Ectodermal cell (in vitro differentiated cells): Measurements from ENCODE around the gene GALNT14.

ENCODE experiments used
- H3K27ac ChIP-seq: 2 replicates; pipeline ENCODE4 v1.7.0; 2013; ENCODE audit warnings: mild to moderate bottlenecking, low read depth, low read length; ENCODE audit not compliant: insufficient read depth, poor library complexity, severe bottlenecking
- H3K27me3 ChIP-seq: 2 replicates; pipeline ENCODE4 v1.7.0; 2013; ENCODE audit warnings: mild to moderate bottlenecking, low read length; ENCODE audit not compliant: insufficient read depth, control insufficient read depth, poor library complexity, severe bottlenecking
- H3K36me3 ChIP-seq: one replicate; pipeline ENCODE4 v1.7.0; 2013; ENCODE audit warnings: low read length; ENCODE audit not compliant: control insufficient read depth, insufficient read depth
- H3K4me1 ChIP-seq: one replicate; pipeline ENCODE4 v1.7.0; 2013; ENCODE audit warnings: low read length; ENCODE audit not compliant: control insufficient read depth, insufficient read depth
- H3K4me3 ChIP-seq: 2 replicates; pipeline ENCODE4 v1.7.0; 2013; ENCODE audit warnings: low read depth, low read length, control low read depth; ENCODE audit not compliant: insufficient read depth
- H3K9me3 ChIP-seq: 2 replicates; pipeline ENCODE4 v1.7.0; 2013; ENCODE audit warnings: mild to moderate bottlenecking, low read length, moderate library complexity; ENCODE audit not compliant: control insufficient read depth
- whole genome bisulfite sequencing, 2 experiments: methylation state at CpG; one replicate each; pipeline ENCODE4 v1.1.7; 2013; ENCODE audit warnings: missing lambda C conversion rate in 2 of 2; 5-methylcytosine and 5-hydroxymethylcytosine counted together

Gene GALNT14

GRCh38 chr2:31016648-31017047 lies 121.6 kb downstream of the GALNT14 start:
- H3K27me3 ChIP-seq: no peaks in the 10 kb centered on the region
- peaks cover 6% of the 10 kb centered on the region for H3K4me1 ChIP-seq
- WGBS, 2 experiments: 94 to 95% methylated on average over 5 of the region's 5 CpGs
- no peak overlapping the region for H3K4me3 ChIP-seq
- H3K27ac ChIP-seq: no peak overlapping the region
- H3K9me3 ChIP-seq: no peaks in the 10 kb centered on the region
- no peaks in the 10 kb centered on the region for H3K36me3 ChIP-seq

GRCh38 chr2:31014516-31014915 lies 123.7 kb downstream of the GALNT14 start:
- H3K4me3 ChIP-seq: no peak overlapping the region
- H3K4me1 ChIP-seq: peaks cover 6% of the 10 kb centered on the region
- no peaks in the 10 kb centered on the region for H3K36me3 ChIP-seq
- WGBS, 2 experiments: 86 to 98% methylated on average over 3 of the region's 4 CpGs
- H3K27me3 ChIP-seq: no peaks in the 10 kb centered on the region
- no peak overlapping the region for H3K27ac ChIP-seq
- H3K9me3 ChIP-seq: no peaks in the 10 kb centered on the region

DNA sequence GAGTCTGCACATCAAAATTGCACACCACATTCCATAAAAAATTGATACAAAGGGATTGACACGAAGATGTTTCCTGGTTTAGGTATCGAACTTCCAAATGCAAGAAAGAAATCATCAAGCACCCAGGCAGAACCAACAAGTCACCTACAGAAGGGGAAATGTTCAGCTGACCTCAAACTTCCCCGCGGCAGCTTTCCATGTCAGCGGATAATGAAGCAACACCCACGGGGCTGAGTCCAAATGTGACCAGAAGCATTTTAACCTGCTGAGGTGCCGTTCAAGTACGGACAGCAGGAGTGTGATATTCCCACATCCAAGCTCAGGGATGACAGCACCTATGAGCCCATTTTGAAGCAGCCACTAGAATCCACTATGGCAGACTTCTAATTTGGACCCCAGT lies 124.9 kb downstream of the GALNT14 start:
- H3K27ac ChIP-seq: no peak overlapping the region
- H3K36me3 ChIP-seq: no peaks in the 10 kb centered on the region
- H3K9me3 ChIP-seq: no peaks in the 10 kb centered on the region
- no peak overlapping the region for H3K4me3 ChIP-seq
- H3K4me1 ChIP-seq: no peaks in the 10 kb centered on the region
- no peaks in the 10 kb centered on the region for H3K27me3 ChIP-seq
- WGBS, 2 experiments: 94% methylated on average over 8 of the region's 8 CpGs

DNA sequence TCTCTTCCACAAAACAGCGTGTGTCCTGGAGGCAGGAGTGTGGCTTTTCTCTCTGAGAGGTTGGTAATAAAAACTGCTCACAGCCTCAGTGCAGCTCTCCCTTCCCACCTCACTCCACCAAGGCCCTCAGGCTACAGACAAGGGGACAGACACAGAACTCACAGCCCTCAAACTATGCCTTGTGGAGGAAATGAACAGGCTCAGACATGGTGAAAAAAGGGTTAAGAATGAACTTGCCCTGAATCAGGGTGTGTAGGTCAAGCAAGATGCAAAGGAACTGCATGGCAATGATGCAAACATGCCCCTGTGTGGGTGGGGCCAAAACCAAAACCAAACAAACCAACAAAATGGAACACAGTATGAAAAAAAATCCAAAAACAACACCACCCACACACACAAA lies 125.8 kb downstream of the GALNT14 start:
- H3K27ac ChIP-seq: no peak overlapping the region
- H3K9me3 ChIP-seq: no peaks in the 10 kb centered on the region
- 88 to 89% methylated on average over 1 of the region's 1 CpG for WGBS, 2 experiments
- H3K36me3 ChIP-seq: no peaks in the 10 kb centered on the region
- no peaks in the 10 kb centered on the region for H3K27me3 ChIP-seq
- no peak overlapping the region for H3K4me3 ChIP-seq
- H3K4me1 ChIP-seq: no peaks in the 10 kb centered on the region

DNA sequence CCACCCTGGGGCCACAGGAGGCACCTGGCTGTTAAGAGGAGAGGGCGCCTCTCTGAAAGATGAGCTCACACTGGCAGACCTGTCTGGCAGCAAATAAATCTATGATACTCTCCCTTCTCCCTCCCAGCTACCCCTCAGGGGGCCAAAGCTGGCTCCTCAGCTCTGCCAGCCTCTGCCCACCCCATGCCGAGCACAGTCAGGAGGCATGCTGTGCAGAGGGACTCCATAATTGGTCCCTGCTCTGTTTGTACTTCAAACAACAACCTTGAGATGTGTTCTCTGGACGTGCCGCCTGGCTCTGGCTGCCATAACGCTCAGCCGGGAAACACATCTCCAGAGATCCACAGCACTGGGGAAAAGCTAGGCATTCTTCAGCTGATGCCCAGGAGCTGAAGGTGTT lies 126.7 kb downstream of the GALNT14 start:
- no peaks in the 10 kb centered on the region for H3K9me3 ChIP-seq
- H3K36me3 ChIP-seq: no peaks in the 10 kb centered on the region
- 85 to 86% methylated on average over 6 of the region's 6 CpGs for WGBS, 2 experiments
- no peak overlapping the region for H3K27ac ChIP-seq
- no peaks in the 10 kb centered on the region for H3K27me3 ChIP-seq
- no peak overlapping the region for H3K4me3 ChIP-seq
- no peaks in the 10 kb centered on the region for H3K4me1 ChIP-seq

DNA sequence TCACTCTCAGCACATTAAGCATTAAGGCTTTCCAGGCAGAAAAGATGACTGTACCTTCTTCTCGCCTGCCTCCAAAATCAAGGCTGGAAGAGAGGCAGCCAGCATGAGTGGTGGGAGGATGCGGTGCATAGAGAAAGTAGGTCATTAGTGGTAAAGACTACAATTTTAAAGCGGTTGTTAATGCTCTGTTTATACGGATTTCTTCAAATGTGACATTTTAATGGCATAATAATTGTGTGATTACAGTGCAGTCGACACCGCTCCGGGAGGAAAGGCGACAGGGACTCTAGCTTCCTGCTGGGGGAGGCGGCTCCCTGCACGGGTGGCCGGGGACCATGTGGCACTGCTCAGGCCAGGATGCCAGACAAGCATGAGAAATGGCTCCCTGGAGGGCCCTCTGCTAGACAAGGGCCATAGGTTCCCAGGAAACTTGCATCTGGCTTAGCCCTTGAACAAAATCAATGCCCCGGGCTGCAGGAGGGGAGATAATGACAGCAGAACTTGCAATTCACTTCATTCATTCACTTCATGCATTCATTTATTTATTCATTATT lies 129.6 kb downstream of the GALNT14 start:
- Histone ChIP-seq H3K4me3 (no peak overlapping the region), H3K4me1 (no peaks in the 10 kb centered on the region), H3K36me3 (no peaks in the 10 kb centered on the region), H3K27ac (no peak overlapping the region), H3K27me3 (no peaks in the 10 kb centered on the region), H3K9me3 (no peaks in the 10 kb centered on the region)
- WGBS, 2 experiments: 84 to 89% methylated on average over 12 of the region's 12 CpGs

DNA sequence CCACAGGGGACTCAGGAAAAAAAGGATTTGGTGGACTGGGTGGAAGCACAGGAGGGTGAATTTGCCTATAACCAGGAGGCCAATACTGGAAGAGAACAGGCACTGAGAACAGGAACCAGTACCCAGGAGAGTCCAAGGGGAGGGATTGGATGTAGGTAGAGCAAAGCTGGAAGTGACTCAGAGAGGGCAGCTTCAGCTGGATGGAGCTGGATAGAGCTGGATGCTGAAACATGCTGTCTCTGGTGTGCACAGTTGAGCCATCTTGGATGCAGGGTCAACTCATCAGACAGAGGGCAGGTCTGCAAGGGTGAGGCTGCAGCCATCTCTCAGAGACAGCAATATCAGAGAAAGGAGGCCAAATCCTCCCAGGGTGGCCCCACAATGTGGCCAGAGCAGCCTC lies 134.0 kb downstream of the GALNT14 start:
- H3K9me3 ChIP-seq: no peaks in the 10 kb centered on the region
- no peak overlapping the region for H3K27ac ChIP-seq
- H3K4me3 ChIP-seq: no peak overlapping the region
- no peaks in the 10 kb centered on the region for H3K4me1 ChIP-seq
- no peaks in the 10 kb centered on the region for H3K27me3 ChIP-seq
- H3K36me3 ChIP-seq: no peaks in the 10 kb centered on the region

DNA sequence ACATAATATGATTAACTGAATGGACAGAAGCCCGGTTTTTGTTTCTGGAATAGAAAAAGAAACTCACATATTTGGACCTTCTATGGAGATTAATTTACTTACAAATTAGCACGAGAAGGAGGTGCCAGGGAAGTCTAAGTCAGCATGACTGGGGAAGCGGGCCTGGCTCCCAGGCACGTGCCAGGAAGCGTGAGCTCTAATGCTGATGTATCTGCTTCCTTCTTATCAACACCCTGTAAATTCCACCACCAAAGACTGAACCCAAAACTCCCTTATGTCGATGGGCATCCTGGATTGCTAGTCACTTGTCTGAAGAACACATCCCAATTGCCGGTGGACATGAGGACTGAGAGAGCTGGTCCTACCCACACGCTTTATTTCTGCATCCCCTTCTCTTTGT lies 134.5 kb downstream of the GALNT14 start:
- Histone ChIP-seq H3K27ac (no peak overlapping the region), H3K4me3 (no peak overlapping the region), H3K27me3 (no peaks in the 10 kb centered on the region), H3K9me3 (no peaks in the 10 kb centered on the region), H3K36me3 (no peaks in the 10 kb centered on the region), H3K4me1 (no peaks in the 10 kb centered on the region)
- WGBS, 2 experiments: 92 to 94% methylated on average over 8 of the region's 8 CpGs

DNA sequence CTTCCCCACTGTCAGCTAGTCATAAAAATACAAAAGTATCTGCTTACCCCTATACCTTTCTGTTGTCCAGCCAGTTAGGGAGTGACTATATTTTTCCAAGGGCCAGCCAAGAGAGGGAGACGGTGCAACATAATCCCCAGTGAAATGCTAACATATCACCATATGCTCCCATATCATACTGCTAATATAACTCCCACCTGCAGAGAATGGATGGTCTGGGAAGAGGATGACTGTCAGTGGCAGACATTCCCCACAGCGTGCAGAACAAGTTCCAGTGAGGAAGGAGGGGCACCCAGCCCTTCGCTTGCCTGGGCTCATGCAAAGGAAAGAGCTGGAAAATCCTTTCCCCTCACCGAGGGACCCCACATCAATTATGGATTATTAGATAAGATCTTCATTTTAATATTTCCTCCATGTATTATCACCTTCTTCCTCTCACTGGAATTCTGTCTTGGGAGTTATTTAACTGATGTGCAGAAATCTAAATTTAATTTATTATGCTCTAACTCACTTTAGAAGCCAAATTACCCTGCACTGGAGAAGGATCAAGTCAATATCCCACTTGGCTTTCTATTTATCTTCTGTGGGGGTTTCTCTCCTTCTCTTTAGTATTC lies 135.6 kb downstream of the GALNT14 start:
- WGBS, 2 experiments: 78 to 85% methylated on average over 2 to 3 of the region's 4 CpGs

DNA sequence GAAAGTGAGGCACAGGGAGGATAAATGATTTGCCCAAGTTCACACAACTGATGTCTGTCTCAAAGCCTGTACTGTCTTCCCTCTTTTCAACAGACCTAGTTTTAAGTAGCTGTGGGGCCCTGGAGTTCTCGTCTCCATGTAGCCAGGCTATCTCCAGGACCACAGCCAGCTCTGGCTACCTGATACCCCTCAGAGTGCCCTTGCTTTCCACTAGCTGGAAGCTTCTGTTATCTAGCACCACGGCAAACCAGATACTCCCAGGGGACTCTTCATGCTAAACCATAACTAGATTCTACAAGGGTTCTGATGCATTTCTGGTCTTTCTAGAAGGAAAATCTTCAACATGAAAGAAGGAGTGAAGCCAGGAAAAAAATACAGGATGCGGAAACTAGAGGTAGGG lies 137.3 kb downstream of the GALNT14 start:
- H3K27ac ChIP-seq: no peak overlapping the region
- no peaks in the 10 kb centered on the region for H3K36me3 ChIP-seq
- no peaks in the 10 kb centered on the region for H3K4me1 ChIP-seq
- H3K27me3 ChIP-seq: no peaks in the 10 kb centered on the region
- no peak overlapping the region for H3K4me3 ChIP-seq
- no peaks in the 10 kb centered on the region for H3K9me3 ChIP-seq
- WGBS, 2 experiments: 93 to 94% methylated on average over 3 of the region's 3 CpGs

More for the DNA sequence above, 135.6 kb downstream of the GALNT14 start:
- no peaks in the 10 kb centered on the region for H3K9me3 ChIP-seq
- no peak overlapping the region for H3K4me3 ChIP-seq
- H3K27me3 ChIP-seq: no peaks in the 10 kb centered on the region
- H3K4me1 ChIP-seq: no peaks in the 10 kb centered on the region
- H3K36me3 ChIP-seq: no peaks in the 10 kb centered on the region
- no peak overlapping the region for H3K27ac ChIP-seq

- Histone ChIP-seq H3K27me3 (no peaks in the 10 kb centered on the region), H3K27ac (no peak overlapping the region), H3K36me3 (no peaks in the 10 kb centered on the region), H3K4me1 (no peaks in the 10 kb centered on the region), H3K9me3 (no peaks in the 10 kb centered on the region), H3K4me3 (no peak overlapping the region)
- WGBS, 2 experiments: 89 to 91% methylated on average over 3 of the region's 3 CpGs
Measured at GRCh38 chr2:30998672-30999071, 139.6 kb downstream of the GALNT14 start.
